HepG2 (cell line): Measurements from ENCODE around the gene SLIT3. TPM values are rescaled to one million over a fixed set of nuclear protein-coding genes. Genes with fewer than 3 reads are reported as not detected.

Experiments used
- ATAC-seq: fragments of 200-7000 bp; cut with Tn5 transposase; 3 replicates; pipeline ENCODE4 v1.9.1; 2020; ENCODE audit warnings: mild to moderate bottlenecking, moderate library complexity
- BruUV-seq: library from RNA; stranded (reverse); fragments of 400-500 nt; replicated peaks from 2 replicates; lab custom pipeline; 2021; lab: Mats Ljungman, UMichigan
- CTCF ChIA-PET: fragments of 300-600 bp; formaldehyde crosslinking; extraction: SDS; loops from one replicate; lab custom pipeline; 2021; ENCODE audit warnings: low total read pairs, inconsistent platforms, low intra/inter-chr PET ratio; lab: Yijun Ruan, JAX
- POLR2A ChIA-PET: fragments of 350-600 bp; sonication (Branson Sonifier 250); formaldehyde crosslinking; loops from one replicate; lab custom pipeline; 2020; ENCODE audit warnings: antibody characterized with exemption, inconsistent platforms; lab: Yijun Ruan, JAX
- DNase-seq: peaks from one replicate; pipeline ENCODE4 v3.0.0-alpha.2; 2015; ENCODE audit warnings: low spot score
- FAIRE-seq: peaks from 3 replicates; lab custom pipeline; 2011; peaks lifted over from hg19 to GRCh38; lab: Jason Lieb, UNC
- H2AFZ ChIP-seq: one replicate; pipeline ENCODE4 v1.6.1; 2011; ENCODE audit warnings: low read length, inconsistent platforms
- H3K27ac ChIP-seq: fragments of 300-600 bp; 3 replicates; pipeline ENCODE4 v1.8.0; 2011; ENCODE audit warnings: mixed run types, mild to moderate bottlenecking, mixed read lengths, low read length, inconsistent platforms; ENCODE audit not compliant: insufficient read depth; ENCODE audit errors: extremely low read length
- H3K27me3 ChIP-seq, 2 experiments: fragments of 200-600 bp in 1 of 2; 2 replicates in 1 of 2; 3 replicates in 1 of 2; pipeline versions ENCODE4 v1.6.0 to v1.8.0; 2011; ENCODE audit warnings: low read length in 2 of 2, mild to moderate bottlenecking in 2 of 2, moderate library complexity in 2 of 2, inconsistent platforms in 1 of 2; ENCODE audit not compliant: insufficient read depth in 2 of 2, control insufficient read depth in 1 of 2
- H3K36me3 ChIP-seq, 2 experiments: fragments of 200-600 bp in 1 of 2; replicated peaks in 1 of 2; 2 replicates in 1 of 2; 3 replicates in 1 of 2; pipeline versions ENCODE4 v1.5.1 to v1.8.0; 2011; ENCODE audit warnings: low read length in 2 of 2, inconsistent platforms in 1 of 2; ENCODE audit not compliant: insufficient read depth in 2 of 2, control insufficient read depth in 1 of 2
- H3K4me1 ChIP-seq: 2 replicates; pipeline ENCODE4 v1.5.1; 2012; ENCODE audit warnings: low read length, inconsistent platforms; ENCODE audit not compliant: insufficient read depth
- H3K4me2 ChIP-seq: 2 replicates; pipeline ENCODE4 v1.6.0; 2011; ENCODE audit warnings: low read depth, low read length, inconsistent platforms
- H3K4me3 ChIP-seq, 3 experiments: fragments of 200-600 bp in 1 of 3; sonication (generic), shearing (Covaris generic) in 1 of 3; replicated peaks in 1 of 3; 2 replicates each; pipeline ENCODE4 v1.5.1; 2011 to 2016; ENCODE audit warnings: low read length in 3 of 3, inconsistent platforms in 2 of 3, low read depth in 2 of 3, mild to moderate bottlenecking in 2 of 3, control low read depth in 1 of 3, mixed read lengths in 1 of 3; ENCODE audit not compliant: insufficient read depth in 1 of 3
- H3K79me2 ChIP-seq: one replicate; pipeline ENCODE4 v1.6.1; 2011; ENCODE audit warnings: low read length, inconsistent platforms; ENCODE audit not compliant: insufficient read depth
- H3K9ac ChIP-seq: 2 replicates; pipeline ENCODE4 v1.6.0; 2011; ENCODE audit warnings: mild to moderate bottlenecking, low read depth, low read length, inconsistent platforms; ENCODE audit not compliant: insufficient read depth
- H3K9me3 ChIP-seq: 2 replicates; pipeline ENCODE4 v1.5.1; 2012; ENCODE audit warnings: mild to moderate bottlenecking, low read length
- H4K20me1 ChIP-seq: 2 replicates; pipeline ENCODE4 v1.6.0; 2011; ENCODE audit warnings: inconsistent platforms, mild to moderate bottlenecking, low read length, moderate library complexity; ENCODE audit not compliant: insufficient read depth
- FOXJ3 ChIP-seq: sonication (generic); formaldehyde crosslinking; IDR thresholded peaks from 2 replicates; pipeline ENCODE4 v1.4.0; 2020; ENCODE audit warnings: missing genetic modification reagents, mild to moderate bottlenecking, borderline replicate concordance
- HMG20A ChIP-seq: IDR thresholded peaks from 2 replicates; pipeline ENCODE4 v1.6.1; 2016; ENCODE audit warnings: borderline replicate concordance
- HNRNPK ChIP-seq: fragments of 200-400 bp; formaldehyde crosslinking; IDR thresholded peaks from 2 replicates; pipeline ENCODE4 v1.6.1; 2018; ENCODE audit warnings: low read length, low read depth, moderate library complexity, mild to moderate bottlenecking; ENCODE audit not compliant: poor library complexity, severe bottlenecking
- SALL1 ChIP-seq: sonication (generic); formaldehyde crosslinking; IDR thresholded peaks from 2 replicates; pipeline ENCODE4 v1.8.0; 2022; ENCODE audit warnings: mild to moderate bottlenecking, missing genetic modification reagents
- SMAD9 ChIP-seq: sonication (generic); formaldehyde crosslinking; IDR thresholded peaks from 2 replicates; pipeline ENCODE4 v1.5.1; 2020; ENCODE audit warnings: mild to moderate bottlenecking, missing genetic modification reagents
- SOX5 ChIP-seq: IDR thresholded peaks from 2 replicates; pipeline ENCODE4 v1.6.1; 2016; ENCODE audit warnings: borderline replicate concordance
- ZNF224 ChIP-seq: sonication (generic); formaldehyde crosslinking; IDR thresholded peaks from 2 replicates; pipeline ENCODE4 v1.5.0; 2020; ENCODE audit warnings: mild to moderate bottlenecking, missing genetic modification reagents
- ZNF644 ChIP-seq: IDR thresholded peaks from 2 replicates; pipeline ENCODE4 v1.6.1; 2016; ENCODE audit warnings: low read depth
- ZNF816 ChIP-seq: sonication (generic); formaldehyde crosslinking; IDR thresholded peaks from 2 replicates; pipeline ENCODE4 v1.8.0; 2022; ENCODE audit warnings: missing genetic modification reagents, mild to moderate bottlenecking, borderline replicate concordance
- ZSCAN29 ChIP-seq: sonication (generic); formaldehyde crosslinking; conservative IDR thresholded peaks from 2 replicates; pipeline ENCODE4 v1.4.0; 2020; ENCODE audit warnings: mild to moderate bottlenecking, missing genetic modification reagents
- ZSCAN9 ChIP-seq: IDR thresholded peaks from 2 replicates; pipeline ENCODE4 v1.6.1; 2016; ENCODE audit warnings: borderline replicate concordance
- WGBS: methylation state at CpG from one replicate; pipeline ENCODE4 v1.1.6; 2017; ENCODE audit warnings: low lambda C conversion rate; 5-methylcytosine and 5-hydroxymethylcytosine counted together
- in situ Hi-C: cut with HindIII; loops from 2 replicates; pipeline ENCODE4 v1.10.0; 2017; ENCODE audit warnings: low pct_unique_long_range_greater_than_20kb; ENCODE audit not compliant: extremely low pct_ligation_motif_present
- intact Hi-C: fragments of 100-400 bp; cut with micrococcal nuclease; formaldehyde crosslinking; loops from one replicate; pipeline ENCODE4 v1.10.0; 2022; ENCODE audit not compliant: unreplicated experiment
- polyA plus RNA-seq, 8 experiments: library from polyadenylated mRNA; depleted of rRNA in 3 of 8; stranded (reverse) in 7 of 8; unstranded in 1 of 8; fragments of >200 nt; fragmentation: Illumina TruSeq in 4 of 8; extraction: Trizol in 4 of 8; gene quantifications; 2 replicates each; pipeline versions ENCODE4 v1.2.1 to v1.2.3, GENCODE V29; 2011 to 2016; ENCODE audit warnings: low read depth in 4 of 8, missing spikeins in 1 of 8, mixed read lengths in 1 of 8; ENCODE audit not compliant: insufficient read depth in 1 of 8
- total RNA-seq, 5 experiments: library from RNA; depleted of rRNA; stranded (reverse); fragments of >200 nt; fragmentation: Illumina TruSeq; extraction: Trizol; gene quantifications; 2 replicates each; pipeline ENCODE4 v1.2.3, GENCODE V29; 2016; ENCODE audit warnings: low read depth in 1 of 5
- TF ChIP-seq, protein P1 (sequence below): sonication (generic); formaldehyde crosslinking; IDR thresholded peaks from 2 replicates; pipeline ENCODE4 v1.8.0; 2022; ENCODE audit warnings: missing genetic modification reagents, mild to moderate bottlenecking, borderline replicate concordance
- TF ChIP-seq, protein P2 (sequence below): sonication (generic); formaldehyde crosslinking; IDR thresholded peaks from 2 replicates; pipeline ENCODE4 v1.5.1; 2020; ENCODE audit warnings: missing genetic modification reagents, mild to moderate bottlenecking, borderline replicate concordance
- TF ChIP-seq, protein P3 (sequence below): sonication (generic); formaldehyde crosslinking; IDR thresholded peaks from 2 replicates; pipeline ENCODE4 v1.4.0; 2020; ENCODE audit warnings: missing genetic modification reagents, borderline replicate concordance
- TF ChIP-seq, protein P4 (sequence below): sonication (generic); formaldehyde crosslinking; IDR thresholded peaks from 2 replicates; pipeline ENCODE4 v1.4.0; 2020; ENCODE audit warnings: missing genetic modification reagents
- TF ChIP-seq, protein P5 (sequence below): sonication (generic); formaldehyde crosslinking; IDR thresholded peaks from 2 replicates; pipeline ENCODE4 v1.4.0; 2020; ENCODE audit warnings: missing genetic modification reagents

The SLIT3 gene
- total and polyA plus RNA-seq, 2 of the 13 experiments (the other 11 are each of a cell fraction or from before 2014, with no cell fraction given): not detected

DNA sequence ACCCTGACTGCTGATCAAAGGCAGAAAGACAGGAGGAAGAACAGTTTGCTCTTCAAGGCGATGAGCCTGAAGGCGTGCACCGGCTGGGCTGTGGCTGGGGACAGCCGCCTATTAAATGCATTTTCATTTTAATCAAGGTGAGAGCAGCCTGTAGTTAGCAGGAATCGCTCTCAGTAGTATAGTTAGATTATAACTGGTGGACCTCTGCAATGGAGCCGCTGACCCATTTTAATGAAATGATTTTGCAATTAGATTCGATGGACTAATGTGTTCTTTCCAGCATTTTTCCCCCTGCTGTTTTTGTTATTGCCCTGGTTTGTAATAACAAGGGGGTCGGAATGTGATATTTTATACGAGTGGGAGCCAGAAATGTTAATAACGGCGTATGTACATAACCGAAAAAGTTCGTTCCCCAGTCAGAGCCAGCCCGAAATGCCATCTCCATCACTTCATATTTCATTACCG, 535.8 kb downstream of the SLIT3 start:
- no TSS peak for BruUV-seq
- TF ChIP-seq, protein P1, sequence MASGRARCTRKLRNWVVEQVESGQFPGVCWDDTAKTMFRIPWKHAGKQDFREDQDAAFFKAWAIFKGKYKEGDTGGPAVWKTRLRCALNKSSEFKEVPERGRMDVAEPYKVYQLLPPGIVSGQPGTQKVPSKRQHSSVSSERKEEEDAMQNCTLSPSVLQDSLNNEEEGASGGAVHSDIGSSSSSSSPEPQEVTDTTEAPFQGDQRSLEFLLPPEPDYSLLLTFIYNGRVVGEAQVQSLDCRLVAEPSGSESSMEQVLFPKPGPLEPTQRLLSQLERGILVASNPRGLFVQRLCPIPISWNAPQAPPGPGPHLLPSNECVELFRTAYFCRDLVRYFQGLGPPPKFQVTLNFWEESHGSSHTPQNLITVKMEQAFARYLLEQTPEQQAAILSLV (CRISPR knock-in tag): no peak
- TF ChIP-seq, protein P2, sequence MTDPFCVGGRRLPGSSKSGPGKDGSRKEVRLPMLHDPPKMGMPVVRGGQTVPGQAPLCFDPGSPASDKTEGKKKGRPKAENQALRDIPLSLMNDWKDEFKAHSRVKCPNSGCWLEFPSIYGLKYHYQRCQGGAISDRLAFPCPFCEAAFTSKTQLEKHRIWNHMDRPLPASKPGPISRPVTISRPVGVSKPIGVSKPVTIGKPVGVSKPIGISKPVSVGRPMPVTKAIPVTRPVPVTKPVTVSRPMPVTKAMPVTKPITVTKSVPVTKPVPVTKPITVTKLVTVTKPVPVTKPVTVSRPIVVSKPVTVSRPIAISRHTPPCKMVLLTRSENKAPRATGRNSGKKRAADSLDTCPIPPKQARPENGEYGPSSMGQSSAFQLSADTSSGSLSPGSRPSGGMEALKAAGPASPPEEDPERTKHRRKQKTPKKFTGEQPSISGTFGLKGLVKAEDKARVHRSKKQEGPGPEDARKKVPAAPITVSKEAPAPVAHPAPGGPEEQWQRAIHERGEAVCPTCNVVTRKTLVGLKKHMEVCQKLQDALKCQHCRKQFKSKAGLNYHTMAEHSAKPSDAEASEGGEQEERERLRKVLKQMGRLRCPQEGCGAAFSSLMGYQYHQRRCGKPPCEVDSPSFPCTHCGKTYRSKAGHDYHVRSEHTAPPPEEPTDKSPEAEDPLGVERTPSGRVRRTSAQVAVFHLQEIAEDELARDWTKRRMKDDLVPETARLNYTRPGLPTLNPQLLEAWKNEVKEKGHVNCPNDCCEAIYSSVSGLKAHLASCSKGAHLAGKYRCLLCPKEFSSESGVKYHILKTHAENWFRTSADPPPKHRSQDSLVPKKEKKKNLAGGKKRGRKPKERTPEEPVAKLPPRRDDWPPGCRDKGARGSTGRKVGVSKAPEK (CRISPR knock-in tag): no peak
- TF ChIP-seq, protein P3, sequence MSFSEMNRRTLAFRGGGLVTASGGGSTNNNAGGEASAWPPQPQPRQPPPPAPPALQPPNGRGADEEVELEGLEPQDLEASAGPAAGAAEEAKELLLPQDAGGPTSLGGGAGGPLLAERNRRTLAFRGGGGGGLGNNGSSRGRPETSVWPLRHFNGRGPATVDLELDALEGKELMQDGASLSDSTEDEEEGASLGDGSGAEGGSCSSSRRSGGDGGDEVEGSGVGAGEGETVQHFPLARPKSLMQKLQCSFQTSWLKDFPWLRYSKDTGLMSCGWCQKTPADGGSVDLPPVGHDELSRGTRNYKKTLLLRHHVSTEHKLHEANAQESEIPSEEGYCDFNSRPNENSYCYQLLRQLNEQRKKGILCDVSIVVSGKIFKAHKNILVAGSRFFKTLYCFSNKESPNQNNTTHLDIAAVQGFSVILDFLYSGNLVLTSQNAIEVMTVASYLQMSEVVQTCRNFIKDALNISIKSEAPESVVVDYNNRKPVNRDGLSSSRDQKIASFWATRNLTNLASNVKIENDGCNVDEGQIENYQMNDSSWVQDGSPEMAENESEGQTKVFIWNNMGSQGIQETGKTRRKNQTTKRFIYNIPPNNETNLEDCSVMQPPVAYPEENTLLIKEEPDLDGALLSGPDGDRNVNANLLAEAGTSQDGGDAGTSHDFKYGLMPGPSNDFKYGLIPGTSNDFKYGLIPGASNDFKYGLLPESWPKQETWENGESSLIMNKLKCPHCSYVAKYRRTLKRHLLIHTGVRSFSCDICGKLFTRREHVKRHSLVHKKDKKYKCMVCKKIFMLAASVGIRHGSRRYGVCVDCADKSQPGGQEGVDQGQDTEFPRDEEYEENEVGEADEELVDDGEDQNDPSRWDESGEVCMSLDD: no peak
- TF ChIP-seq HMG20A: no peak
- TF ChIP-seq, protein P4, sequence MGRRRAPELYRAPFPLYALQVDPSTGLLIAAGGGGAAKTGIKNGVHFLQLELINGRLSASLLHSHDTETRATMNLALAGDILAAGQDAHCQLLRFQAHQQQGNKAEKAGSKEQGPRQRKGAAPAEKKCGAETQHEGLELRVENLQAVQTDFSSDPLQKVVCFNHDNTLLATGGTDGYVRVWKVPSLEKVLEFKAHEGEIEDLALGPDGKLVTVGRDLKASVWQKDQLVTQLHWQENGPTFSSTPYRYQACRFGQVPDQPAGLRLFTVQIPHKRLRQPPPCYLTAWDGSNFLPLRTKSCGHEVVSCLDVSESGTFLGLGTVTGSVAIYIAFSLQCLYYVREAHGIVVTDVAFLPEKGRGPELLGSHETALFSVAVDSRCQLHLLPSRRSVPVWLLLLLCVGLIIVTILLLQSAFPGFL (CRISPR knock-in tag): no peak
- no peak for TF ChIP-seq ZNF224 (CRISPR knock-in tag)
- TF ChIP-seq, protein P5, sequence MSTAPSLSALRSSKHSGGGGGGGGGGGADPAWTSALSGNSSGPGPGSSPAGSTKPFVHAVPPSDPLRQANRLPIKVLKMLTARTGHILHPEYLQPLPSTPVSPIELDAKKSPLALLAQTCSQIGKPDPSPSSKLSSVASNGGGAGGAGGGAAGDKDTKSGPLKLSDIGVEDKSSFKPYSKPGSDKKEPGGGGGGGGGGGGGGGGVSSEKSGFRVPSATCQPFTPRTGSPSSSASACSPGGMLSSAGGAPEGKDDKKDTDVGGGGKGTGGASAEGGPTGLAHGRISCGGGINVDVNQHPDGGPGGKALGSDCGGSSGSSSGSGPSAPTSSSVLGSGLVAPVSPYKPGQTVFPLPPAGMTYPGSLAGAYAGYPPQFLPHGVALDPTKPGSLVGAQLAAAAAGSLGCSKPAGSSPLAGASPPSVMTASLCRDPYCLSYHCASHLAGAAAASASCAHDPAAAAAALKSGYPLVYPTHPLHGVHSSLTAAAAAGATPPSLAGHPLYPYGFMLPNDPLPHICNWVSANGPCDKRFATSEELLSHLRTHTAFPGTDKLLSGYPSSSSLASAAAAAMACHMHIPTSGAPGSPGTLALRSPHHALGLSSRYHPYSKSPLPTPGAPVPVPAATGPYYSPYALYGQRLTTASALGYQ (CRISPR knock-in tag): no peak
- no peak for TF ChIP-seq SALL1
- TF ChIP-seq SOX5 (CRISPR knock-in tag): no peak
- TF ChIP-seq SMAD9 (CRISPR knock-in tag): no peak
- no peak for TF ChIP-seq ZSCAN29 (CRISPR knock-in tag)
- no peak for TF ChIP-seq ZNF644 (CRISPR knock-in tag)
- no peak for TF ChIP-seq ZSCAN9 (CRISPR knock-in tag)
- no peak for TF ChIP-seq FOXJ3 (CRISPR knock-in tag)
- TF ChIP-seq ZNF816 (CRISPR knock-in tag): no peak
- no peak for TF ChIP-seq HNRNPK

More for the DNA sequence above, 535.8 kb downstream of the SLIT3 start:
- CTCF ChIA-PET: no interaction called here
- H3K9ac ChIP-seq: no peak overlapping the region
- no peak overlapping the region for H2AFZ ChIP-seq
- H3K36me3 ChIP-seq: no peaks in the 10 kb centered on the region
- intact Hi-C loops (no loop called here), in situ Hi-C loops (no loop called here)
- H3K4me3 ChIP-seq: no peak overlapping the region
- no peaks in the 10 kb centered on the region for H4K20me1 ChIP-seq
- no peaks in the 10 kb centered on the region for H3K9me3 ChIP-seq
- FAIRE-seq (no peak), ATAC-seq (no peak), DNase-seq (no peak)
- peaks cover 2 to 47% of the 10 kb centered on the region in 2 experiments; a peak in 3 of 5 replicates for H3K27me3 ChIP-seq
- H3K4me1 ChIP-seq: no peaks in the 10 kb centered on the region
- WGBS: 41% methylated on average over 15 of the region's 15 CpGs
- H3K27ac ChIP-seq: no peak overlapping the region
- POLR2A ChIA-PET: no interaction called here
- no peaks in the 10 kb centered on the region for H3K79me2 ChIP-seq
- no peak overlapping the region for H3K4me2 ChIP-seq
